Mesothelial cell of epicardium (in vitro differentiated cells): ENCODE measurements around the gene DIP2C. TPM values are rescaled to one million over a fixed set of nuclear protein-coding genes. Genes with fewer than 3 reads are reported as not detected.

Source experiments
- DNase-seq, 2 experiments: peaks; one replicate each; pipeline ENCODE4 v3.0.0; 2021; ENCODE audit warnings: low spot score in 2 of 2; ENCODE audit not compliant: unreplicated experiment in 2 of 2
- H3K27ac Mint-ChIP-seq: 2 replicates; pipeline ENCODE4 v1.8.0; 2021; ENCODE audit warnings: mixed read lengths
- H3K27me3 Mint-ChIP-seq: 2 replicates; pipeline ENCODE4 v1.8.0; 2021; ENCODE audit warnings: low read depth, mixed read lengths
- H3K36me3 Mint-ChIP-seq: 2 replicates; pipeline ENCODE4 v1.8.0; 2021; ENCODE audit warnings: mixed read lengths
- H3K4me1 Mint-ChIP-seq: 2 replicates; pipeline ENCODE4 v1.8.0; 2021; ENCODE audit warnings: mixed read lengths
- H3K4me3 Mint-ChIP-seq: 2 replicates; pipeline ENCODE4 v1.8.0; 2021; ENCODE audit warnings: mild to moderate bottlenecking, moderate library complexity, mixed read lengths
- H3K9me3 Mint-ChIP-seq: 2 replicates; pipeline ENCODE4 v1.8.0; 2021; ENCODE audit warnings: mixed read lengths
- CTCF ChIP-seq: fragments of 200-600 bp; sonication (generic); IDR thresholded peaks from one replicate; pipeline ENCODE4 v1.5.0; 2021; ENCODE audit warnings: antibody characterized with exemption; ENCODE audit not compliant: unreplicated experiment
- total RNA-seq: library from RNA; stranded (reverse); gene quantifications from 3 replicates; pipeline ENCODE4 v1.2.1, GENCODE V29; 2021

DIP2C gene
- total RNA-seq, 1 donor from 2014 or later, result 30.3 TPM

- Mint-ChIP-seq H3K9me3 (no peaks in the 10 kb centered on the region), H3K27me3 (no peaks in the 10 kb centered on the region), H3K27ac (peak overlapping the region; percentile 80), H3K36me3 (no peaks in the 10 kb centered on the region), H3K4me1 (peaks cover 64% of the 10 kb centered on the region), H3K4me3 (no peak overlapping the region)
- no peak for DNase-seq
- no peak for TF ChIP-seq CTCF
Measured at GRCh38 chr10:623014-623413, 66.5 kb downstream of the DIP2C start.

GRCh38 chr10:621981-622740, 67.3 kb downstream of the DIP2C start:
- Mint-ChIP-seq H3K9me3 (no peaks in the 10 kb centered on the region), H3K27ac (no peak overlapping the region), H3K36me3 (no peaks in the 10 kb centered on the region), H3K4me1 (peaks cover 72% of the 10 kb centered on the region), H3K27me3 (no peaks in the 10 kb centered on the region), H3K4me3 (no peak overlapping the region)
- DNase-seq, result no peak
- no peak for TF ChIP-seq CTCF

- Mint-ChIP-seq H3K36me3 (no peaks in the 10 kb centered on the region), H3K27ac (no peak overlapping the region)
Measured at GRCh38 chr10:621513-621912, 68.0 kb downstream of the DIP2C start.

GRCh38 chr10:620971-621370, 68.5 kb downstream of the DIP2C start:
- Mint-ChIP-seq H3K27ac (no peak overlapping the region), H3K4me1 (peaks cover 75% of the 10 kb centered on the region), H3K36me3 (no peaks in the 10 kb centered on the region), H3K27me3 (no peaks in the 10 kb centered on the region), H3K4me3 (no peak overlapping the region), H3K9me3 (no peaks in the 10 kb centered on the region)
- no peak for DNase-seq
- TF ChIP-seq CTCF, result no peak

More at GRCh38 chr10:621513-621912, 68.0 kb downstream of the DIP2C start:
- Mint-ChIP-seq H3K9me3 (no peaks in the 10 kb centered on the region), H3K4me3 (no peak overlapping the region), H3K27me3 (no peaks in the 10 kb centered on the region), H3K4me1 (peaks cover 72% of the 10 kb centered on the region)
- no peak for DNase-seq
- no peak for TF ChIP-seq CTCF

- no peak overlapping the region for H3K4me3 Mint-ChIP-seq
- no peaks in the 10 kb centered on the region for H3K27me3 Mint-ChIP-seq
- peaks cover 75% of the 10 kb centered on the region for H3K4me1 Mint-ChIP-seq
- DNase-seq, result no peak
- no peaks in the 10 kb centered on the region for H3K36me3 Mint-ChIP-seq
- peak overlapping the region; percentile 36 for H3K27ac Mint-ChIP-seq
- TF ChIP-seq CTCF, result no peak
- H3K9me3 Mint-ChIP-seq, result no peaks in the 10 kb centered on the region
Measured at GRCh38 chr10:620417-620816, 69.1 kb downstream of the DIP2C start.
